Peyer's patch (tissue), 4 donors: Measurements from ENCODE around the gene TNRC6A.

Experiments used
- CTCF ChIP-seq, 6 experiments: fragments of 450-650 bp in 4 of 6; fragments of 200-600 bp in 2 of 6; sonication (generic) in 1 of 6; IDR thresholded peaks; one replicate each; pipeline ENCODE4 v1.5.1; 2017 to 2019; ENCODE audit warnings: antibody characterized with exemption in 6 of 6, mild to moderate bottlenecking in 3 of 6, moderate library complexity in 1 of 6
- POLR2A ChIP-seq, 2 donors: fragments of 450-650 bp; IDR thresholded peaks; one replicate each; pipeline ENCODE4 v1.5.1; 2017; ENCODE audit warnings: antibody characterized with exemption in 2 of 2, mild to moderate bottlenecking in 2 of 2, moderate library complexity in 2 of 2

GRCh38 chr16:24696699-24697098, 32.8 kb upstream of the TNRC6A start:
- TF ChIP-seq CTCF (IDR thresholded peaks at IDR 0.05) (no peak), POLR2A (IDR thresholded peaks at IDR 0.05) (no peak)
